IPS-18c (cell line): ENCODE measurements around the gene POLRMT.
A peak's percentile ranks its signal among the peaks of the same experiment; 100 is the strongest.
"Not testable (repeated sequence)": the region's sequence is repeated elsewhere in the genome, so short reads cannot be mapped to it uniquely, and the experiment has no call there.

Experiments
- H3K4me3 ChIP-seq: 2 replicates; pipeline ENCODE4 v1.7.0; 2013; ENCODE audit warnings: low read depth, mild to moderate bottlenecking, low read length, moderate library complexity; ENCODE audit not compliant: insufficient read depth
- H3K9me3 ChIP-seq: one replicate; pipeline ENCODE4 v1.6.1; 2013; ENCODE audit warnings: mild to moderate bottlenecking, low read length, moderate library complexity; ENCODE audit not compliant: control insufficient read depth, insufficient read depth

Gene POLRMT

DNA sequence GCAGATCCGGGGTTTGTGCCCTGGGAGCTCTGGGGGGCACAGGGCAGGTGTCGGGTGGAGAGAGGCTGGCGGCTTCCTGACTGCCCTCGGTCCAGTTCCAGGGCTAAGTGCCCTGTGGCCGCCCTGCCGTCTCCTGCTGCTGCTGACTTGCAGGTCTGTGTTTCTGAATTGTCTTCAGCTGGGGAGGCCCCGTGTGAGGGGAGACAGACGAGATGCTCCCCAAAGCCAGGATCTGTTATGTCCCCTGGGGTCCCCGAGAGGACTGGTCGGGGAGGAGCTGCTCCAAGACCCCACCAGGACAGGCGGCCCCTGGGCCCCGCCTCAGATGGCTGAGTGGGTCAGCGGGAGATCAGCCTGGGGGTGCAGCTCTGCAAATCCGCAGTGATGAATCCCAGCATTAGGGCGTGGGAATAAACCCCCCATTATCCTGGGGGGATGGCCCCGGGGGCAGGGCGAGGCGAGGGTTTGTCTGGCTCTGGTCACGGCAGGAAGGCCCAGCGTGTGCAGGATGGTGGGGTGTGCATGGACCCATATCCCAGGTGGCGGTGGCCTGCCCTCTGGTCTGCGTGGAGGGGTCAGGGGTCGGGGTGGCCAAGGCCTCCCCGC, 39.0 kb downstream of the POLRMT start:
- no peak overlapping the region for H3K4me3 ChIP-seq
- H3K9me3 ChIP-seq = no peaks in the 10 kb centered on the region

DNA sequence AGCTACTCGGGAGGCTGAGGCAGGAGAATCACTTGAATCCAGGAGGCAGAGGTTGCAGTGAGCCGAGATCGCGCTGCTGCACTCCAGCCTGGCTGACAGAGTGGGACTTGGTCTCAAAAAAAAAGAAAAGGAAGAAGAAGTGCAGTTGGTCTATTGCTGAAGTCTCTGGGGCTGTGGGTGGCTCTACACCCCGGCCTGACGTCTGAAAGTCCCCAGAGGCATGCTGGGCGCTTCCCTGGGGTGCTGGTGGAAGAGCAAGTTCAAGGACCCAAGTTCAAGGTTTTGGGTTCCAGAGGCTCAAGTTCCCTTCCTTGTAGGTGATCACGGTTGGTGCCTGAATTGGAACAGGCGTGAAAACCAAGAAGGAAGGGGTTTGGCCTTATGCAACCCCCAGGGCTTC, 39.8 kb downstream of the POLRMT start:
- Histone ChIP-seq H3K9me3 (no peaks in the 10 kb centered on the region), H3K4me3 (no peak overlapping the region)

DNA sequence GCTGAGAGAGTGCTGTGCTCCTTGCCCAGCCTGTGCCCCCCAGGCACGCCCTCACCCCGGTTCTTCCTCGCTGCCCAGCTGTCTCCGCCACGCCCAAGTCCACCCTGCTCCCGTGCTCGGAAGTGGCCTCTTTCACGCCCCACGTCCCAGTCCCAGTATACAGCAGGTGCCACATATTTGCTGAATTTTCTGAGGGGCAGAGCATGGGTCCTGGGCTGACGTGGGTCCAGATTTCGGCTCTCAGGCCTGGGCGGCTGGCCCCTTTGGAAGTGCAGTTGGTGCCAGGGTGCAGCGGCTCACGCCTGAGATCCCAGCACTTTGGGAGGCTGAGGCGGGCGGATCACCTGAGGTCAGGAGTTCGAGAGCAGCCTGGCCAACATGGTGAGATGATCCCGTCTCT, 40.3 kb downstream of the POLRMT start:
- H3K9me3 ChIP-seq = no peaks in the 10 kb centered on the region
- H3K4me3 ChIP-seq = no peak overlapping the region

DNA sequence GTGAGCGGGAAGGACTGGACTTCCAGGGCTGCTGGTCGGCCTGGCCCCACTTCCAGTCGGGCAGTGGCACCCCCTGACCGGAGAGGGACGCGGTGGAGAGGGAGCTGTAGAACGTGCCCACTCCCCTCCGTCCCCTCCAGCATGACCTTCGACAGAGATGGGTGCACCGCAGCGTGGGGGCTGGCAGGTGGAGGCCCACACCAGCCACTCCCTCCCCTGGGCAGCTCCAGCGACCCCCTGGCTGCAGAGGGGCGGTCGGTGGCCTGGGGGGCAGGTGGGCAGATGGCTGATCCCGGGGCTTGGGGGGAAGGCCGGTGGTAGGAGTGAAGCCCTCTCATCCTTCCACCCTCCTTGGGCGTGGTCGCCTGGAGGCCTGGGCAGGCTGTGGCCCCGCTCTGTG, 41.2 kb downstream of the POLRMT start:
- Histone ChIP-seq H3K9me3 (no peaks in the 10 kb centered on the region), H3K4me3 (no peak overlapping the region)

DNA sequence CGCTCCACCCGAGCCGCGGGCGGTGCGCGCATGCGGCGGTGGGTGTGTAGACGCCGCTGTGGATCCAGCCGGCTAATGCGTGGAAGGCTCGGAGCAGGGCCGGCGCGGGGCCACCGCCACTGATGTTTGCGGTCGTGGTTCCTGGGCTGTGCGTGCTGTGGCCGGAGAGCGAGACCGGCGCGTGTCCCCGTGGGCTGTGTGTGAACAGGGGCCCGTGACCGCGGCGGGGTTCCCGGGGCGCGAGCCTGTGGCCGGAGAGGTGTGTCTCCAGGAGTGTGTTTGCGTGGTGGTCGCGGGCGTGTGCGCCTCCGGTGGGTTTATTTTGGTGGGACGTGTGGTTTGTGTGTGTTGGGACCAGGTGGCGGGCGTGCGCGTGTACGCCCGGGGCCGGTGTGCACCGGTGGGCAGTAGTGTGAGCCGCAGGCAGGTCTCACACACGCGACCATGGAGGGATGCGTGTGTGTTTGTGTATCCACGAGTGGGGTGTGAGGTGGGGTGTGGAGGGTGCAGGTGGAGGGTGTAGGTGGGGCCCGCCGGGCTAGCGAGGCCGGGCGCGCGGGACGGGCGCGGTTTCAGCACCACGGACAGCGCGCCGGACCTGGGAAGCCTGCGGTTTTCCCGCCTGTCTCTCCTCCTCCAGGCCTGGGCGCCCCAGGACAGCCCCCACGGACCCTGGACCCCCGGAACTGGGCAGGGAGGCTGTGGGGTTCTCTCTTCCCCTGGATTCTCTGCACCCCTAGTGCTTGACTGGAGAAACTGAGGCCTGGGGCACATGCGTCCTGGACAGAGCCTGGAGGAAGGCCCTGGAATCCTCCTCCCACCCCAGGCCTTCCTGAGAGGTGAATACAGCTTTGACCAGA, 42.0 kb downstream of the POLRMT start:
- H3K4me3 ChIP-seq = no peak overlapping the region

DNA sequence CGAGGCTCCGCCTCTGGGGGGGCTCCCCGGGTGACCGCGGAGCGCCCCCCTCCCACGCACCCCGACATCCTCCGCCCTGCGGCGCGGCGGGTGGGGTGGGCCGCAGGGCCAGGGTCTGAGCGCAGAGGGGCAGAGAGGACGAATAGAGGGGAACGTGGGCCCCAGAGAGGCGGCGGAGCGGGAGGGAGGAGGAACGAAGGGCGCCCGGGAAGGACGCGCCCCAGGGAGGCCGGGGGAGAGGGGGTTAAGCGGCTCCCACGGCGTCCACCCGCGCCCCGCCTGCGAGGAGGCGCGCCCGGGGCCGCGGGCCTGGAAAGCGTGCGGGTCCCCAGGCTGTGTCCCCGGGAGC, 42.6 kb downstream of the POLRMT start:
- H3K9me3 ChIP-seq = no peaks in the 10 kb centered on the region
- 0 out of 2 replicates have a peak overlapping the region, but pooled peaks have one; percentile 36 for H3K4me3 ChIP-seq

More for the DNA sequence above, 42.0 kb downstream of the POLRMT start:
- H3K9me3 ChIP-seq = no peaks in the 10 kb centered on the region

DNA sequence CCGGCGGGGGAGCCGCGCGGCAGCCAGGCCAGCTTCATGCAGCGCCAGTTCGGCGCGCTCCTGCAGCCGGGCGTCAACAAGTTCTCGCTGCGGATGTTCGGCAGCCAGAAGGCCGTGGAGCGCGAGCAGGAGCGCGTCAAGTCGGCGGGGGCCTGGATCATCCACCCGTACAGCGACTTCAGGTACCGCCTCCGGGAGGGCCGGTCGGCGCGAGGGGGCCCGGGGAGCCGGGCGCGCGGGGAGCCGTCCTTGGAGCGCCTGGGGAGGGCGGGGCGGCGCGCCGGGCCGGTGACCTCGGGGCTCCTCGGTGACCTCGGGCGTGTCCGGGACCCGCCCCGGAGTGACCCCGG, 43.0 kb downstream of the POLRMT start:
- H3K4me3 ChIP-seq = peak overlapping the region; percentile 36

DNA sequence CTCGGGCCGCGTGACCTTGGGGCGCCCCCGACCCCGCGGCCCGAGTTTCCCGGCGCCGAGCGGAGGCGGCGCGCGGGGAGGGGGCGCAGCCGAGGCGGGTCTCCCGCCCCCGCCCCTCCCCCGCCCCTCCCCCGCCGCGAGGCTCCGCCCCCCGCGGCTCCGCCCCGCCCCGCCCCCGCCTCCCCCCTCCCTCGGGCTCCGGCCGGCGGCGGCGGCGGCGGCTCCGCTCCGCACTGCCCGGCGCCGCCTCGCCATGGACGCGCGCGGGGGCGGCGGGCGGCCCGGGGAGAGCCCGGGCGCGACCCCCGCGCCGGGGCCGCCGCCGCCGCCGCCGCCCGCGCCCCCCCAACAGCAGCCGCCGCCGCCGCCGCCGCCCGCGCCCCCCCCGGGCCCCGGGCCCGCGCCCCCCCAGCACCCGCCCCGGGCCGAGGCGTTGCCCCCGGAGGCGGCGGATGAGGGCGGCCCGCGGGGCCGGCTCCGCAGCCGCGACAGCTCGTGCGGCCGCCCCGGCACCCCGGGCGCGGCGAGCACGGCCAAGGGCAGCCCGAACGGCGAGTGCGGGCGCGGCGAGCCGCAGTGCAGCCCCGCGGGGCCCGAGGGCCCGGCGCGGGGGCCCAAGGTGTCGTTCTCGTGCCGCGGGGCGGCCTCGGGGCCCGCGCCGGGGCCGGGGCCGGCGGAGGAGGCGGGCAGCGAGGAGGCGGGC, 43.5 kb downstream of the POLRMT start, which contains the start of gene HCN2:
HCN2 (plus strand) TSS at position 189 of the 703 bp plus-strand sequence; CDS start at position 254, 65 bp downstream.
- Histone ChIP-seq H3K4me3 (peak within 1 kb of the TSS; percentile 40), H3K9me3 (no peaks in the 10 kb centered on the region)

More for the DNA sequence above, 43.0 kb downstream of the POLRMT start:
- H3K9me3 ChIP-seq = no peaks in the 10 kb centered on the region

DNA sequence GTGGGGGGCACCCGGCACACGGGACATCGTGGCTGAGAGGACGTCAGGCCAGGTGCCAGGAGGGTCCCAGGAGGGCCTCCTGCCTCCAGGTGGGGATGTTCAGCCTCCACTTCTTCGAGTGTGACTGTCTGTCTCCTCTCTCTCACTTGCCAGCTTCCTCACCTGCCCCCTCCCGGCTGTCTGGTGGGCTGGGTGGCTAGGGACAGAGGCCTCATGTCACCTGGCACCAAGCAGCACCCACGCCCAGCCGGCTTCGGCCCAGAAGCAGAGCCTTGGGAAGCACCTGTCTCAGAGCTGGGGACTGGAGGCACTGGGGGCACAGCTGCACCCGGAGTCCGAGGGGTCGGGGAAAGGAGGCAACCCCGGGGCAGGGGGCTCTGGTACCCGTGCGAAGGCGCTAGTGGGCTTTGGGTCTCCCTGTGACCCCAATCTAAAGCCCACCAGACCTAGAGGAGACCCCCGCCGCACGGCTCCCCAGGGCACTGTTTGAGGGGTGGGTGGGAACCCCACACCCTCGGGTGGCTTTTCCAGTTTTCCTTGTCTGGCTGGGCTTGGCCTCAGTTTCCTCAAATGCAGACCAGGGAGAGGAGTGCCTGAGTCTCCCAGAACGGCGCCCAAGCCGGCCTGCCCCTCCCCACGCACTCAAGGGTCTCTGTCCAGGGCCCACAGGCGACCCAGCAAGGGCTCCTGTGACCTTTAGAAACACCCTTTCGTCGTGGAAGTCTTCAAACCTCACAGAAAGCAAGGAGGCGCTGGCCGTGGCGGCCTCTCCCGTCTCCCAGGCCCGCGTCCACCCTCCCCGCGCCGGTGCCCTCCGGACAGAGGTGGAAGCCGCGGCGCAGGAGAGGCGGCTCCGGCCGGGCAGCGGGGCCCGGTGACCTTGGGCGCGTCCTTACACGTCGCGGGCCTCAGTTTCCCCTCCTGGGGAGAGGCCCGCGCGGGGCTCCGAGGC, 44.3 kb downstream of the POLRMT start:
- no peaks in the 10 kb centered on the region for H3K9me3 ChIP-seq
- H3K4me3 ChIP-seq = peak overlapping the region; percentile 40; the same call in 1 of the 2 replicates

DNA sequence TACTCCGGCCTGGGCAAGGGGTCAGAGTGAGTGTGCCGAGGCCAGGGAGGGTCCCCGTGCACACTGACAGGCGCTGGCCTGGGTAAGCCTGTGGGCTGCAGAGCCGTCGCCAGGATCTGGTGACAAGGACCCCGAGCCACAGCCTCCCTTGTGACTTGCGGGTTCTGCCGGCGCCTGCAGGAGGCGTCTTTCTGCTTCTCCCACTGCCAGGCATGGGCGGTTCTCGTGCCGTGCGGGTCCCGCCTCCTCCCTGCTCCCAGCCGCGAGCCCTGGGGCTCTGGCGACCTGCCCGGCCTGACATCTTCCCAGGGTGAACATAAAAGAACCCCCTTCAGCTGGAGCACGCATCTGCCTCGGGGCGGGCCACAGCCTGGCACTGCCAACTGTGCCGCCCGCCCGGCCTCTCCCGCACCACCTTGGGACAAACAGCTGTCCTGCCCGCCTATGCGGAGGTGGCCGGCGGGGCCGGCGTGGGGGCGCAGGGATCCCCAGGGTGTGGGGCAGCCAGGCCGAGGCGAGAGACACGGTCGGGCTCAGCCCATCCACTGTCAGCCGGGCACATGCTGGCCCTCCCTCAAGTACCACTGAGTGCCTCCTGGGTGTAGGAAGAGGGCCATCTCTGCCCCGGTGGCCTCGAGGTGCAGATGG, 45.1 kb downstream of the POLRMT start:
- no peak overlapping the region for H3K4me3 ChIP-seq
- H3K9me3 ChIP-seq = no peaks in the 10 kb centered on the region

DNA sequence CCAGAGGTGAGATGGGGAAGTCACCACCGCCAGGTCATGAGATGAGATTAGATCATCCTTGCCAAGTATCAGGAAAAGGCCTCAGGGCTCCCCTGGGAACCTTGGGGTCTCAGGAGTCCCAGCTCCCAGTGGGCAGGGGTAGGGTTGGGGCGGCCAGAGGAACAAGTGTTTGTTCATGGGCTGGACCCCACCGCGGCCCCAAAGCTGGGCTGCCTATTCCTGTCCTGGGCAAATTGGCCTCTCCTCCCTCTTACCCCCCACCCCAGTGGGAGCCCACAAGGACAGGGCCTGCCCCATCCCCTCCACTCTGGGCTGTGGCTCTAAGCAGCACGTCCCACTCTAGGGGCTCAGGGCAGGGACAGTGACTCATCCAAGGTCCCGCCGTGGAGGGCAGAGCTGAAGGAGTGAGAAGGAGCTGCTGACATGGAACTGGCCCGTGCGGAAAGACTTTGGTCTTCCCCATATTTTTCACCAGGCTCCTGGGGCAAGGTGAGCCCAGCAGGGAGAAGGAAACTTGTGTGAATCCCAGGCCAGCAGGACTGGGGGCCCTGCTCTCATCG, 47.7 kb downstream of the POLRMT start:
- no peaks in the 10 kb centered on the region for H3K9me3 ChIP-seq
- no peak overlapping the region for H3K4me3 ChIP-seq

DNA sequence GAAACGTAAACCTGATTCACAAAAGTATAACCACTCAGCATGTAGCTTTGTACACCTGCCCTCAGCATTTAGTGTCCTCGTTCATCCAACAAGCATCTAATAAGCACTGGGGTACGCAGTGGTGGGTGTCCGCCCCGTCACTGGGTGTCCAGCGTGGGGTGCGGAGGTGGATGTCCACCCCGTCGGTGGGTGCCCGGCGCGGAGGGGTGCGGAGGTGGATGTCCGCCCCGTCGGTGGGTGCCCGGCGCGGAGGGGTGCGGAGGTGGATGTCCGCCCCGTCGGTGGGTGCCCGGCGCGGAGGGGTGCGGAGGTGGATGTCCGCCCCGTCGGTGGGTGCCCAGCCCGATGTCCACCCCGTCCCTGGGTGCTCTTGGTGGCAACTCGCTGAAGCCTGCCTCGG, 48.2 kb downstream of the POLRMT start:
- H3K4me3 ChIP-seq, H3K9me3 ChIP-seq: not testable (repeated sequence)

DNA sequence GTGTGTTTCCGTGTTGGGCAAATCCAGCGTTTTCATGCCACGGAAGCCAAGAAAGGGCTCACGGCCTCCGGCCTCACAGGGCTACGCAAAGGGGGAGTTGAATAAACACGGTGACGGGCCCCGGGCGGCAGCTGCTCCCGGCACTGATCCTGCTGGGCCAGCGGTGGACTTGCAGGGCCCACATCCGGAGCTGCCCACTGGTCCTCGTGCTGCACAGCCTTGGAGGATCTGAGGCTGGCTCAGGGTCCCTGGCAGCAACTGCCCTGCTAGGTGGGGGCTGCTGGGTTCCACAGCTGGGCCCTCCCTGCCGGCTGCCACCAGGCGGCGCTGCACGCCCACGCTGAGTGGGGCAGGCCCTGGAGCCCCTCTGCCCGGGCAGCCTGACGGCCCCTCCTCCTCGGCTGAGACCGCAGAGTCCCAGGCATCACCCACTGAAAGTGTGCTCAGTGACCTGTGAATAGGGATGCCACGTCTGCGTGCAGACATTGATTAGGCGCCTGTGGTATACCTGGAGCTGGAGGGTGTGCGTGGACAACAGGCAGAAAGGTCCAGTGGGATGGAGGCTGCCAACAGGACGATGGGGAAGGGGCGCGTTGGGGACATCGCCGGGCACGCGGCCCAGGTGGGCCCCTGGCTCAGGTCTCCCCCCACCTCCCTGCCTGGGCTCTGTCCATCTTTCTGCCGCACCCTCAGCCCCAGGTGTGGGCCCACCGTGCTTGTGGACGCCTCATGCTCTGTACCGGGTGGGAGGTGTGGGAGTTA, 48.9 kb downstream of the POLRMT start:
- no peak overlapping the region; the same call in 1 of the 2 replicates for H3K4me3 ChIP-seq

DNA sequence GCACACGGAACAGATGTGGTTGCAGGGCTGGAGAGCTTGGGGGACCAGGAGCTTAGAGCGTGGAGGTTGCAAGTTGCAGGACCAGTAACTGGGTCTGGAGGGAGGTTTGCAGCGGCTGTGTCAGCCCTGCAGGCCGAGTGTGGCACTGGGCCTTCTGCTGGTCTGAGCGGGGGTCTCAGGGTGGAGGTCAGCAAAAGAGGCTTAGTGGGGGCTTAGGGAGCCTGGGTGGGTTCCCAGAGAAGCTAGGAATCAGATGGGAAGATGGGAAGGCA, 49.4 kb downstream of the POLRMT start:
- Histone ChIP-seq H3K9me3 (no peaks in the 10 kb centered on the region), H3K4me3 (no peak overlapping the region; the same call in 1 of the 2 replicates)

More for the DNA sequence above, 48.9 kb downstream of the POLRMT start:
- no peaks in the 10 kb centered on the region for H3K9me3 ChIP-seq

DNA sequence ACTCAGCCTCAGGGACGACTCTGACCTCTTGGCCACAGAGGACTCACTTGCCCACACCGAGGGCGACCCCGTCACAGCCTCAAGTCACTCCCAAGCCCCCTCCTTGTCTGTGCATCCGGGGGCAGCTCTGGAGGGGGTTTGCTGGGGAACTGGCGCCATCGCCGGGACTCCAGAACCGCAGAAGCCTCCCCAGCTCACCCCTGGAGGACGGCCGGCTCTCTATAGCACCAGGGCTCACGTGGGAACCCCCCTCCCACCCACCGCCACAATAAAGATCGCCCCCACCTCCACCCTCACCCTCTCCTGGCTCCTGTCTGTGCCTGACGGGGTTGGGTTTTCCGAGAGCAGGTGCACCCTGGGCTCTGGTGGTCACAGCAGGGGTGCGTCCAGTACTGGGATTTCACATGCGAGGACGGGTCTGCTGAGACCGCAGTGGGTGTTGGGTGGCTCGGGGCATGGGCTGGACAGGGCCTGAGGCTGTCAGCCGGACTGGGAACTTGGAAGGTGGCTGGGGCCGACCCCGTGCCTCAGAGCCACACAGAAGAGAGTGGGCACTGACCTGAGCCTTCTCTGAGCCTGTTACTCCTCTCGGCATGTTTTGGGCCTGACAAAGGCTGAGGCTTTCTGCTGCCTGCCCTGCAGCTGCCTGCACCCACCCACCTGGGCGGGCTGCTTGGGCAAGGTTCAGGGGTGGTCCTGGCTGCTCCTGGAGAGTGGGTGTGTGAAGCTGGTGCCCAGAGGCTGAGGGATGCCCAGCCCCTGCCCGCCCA, 50.0 kb downstream of the POLRMT start:
- H3K9me3 ChIP-seq = no peaks in the 10 kb centered on the region
- H3K4me3 ChIP-seq = no peak overlapping the region
